ENCODE results near the gene ZNF763. TPM values are rescaled to one million over a fixed set of nuclear protein-coding genes. Genes with fewer than 3 reads are reported as not detected.
A peak's percentile ranks its signal among the peaks of the same experiment; 100 is the strongest.
"Not testable (repeated sequence)": the region's sequence is repeated elsewhere in the genome, so short reads cannot be mapped to it uniquely, and the experiment has no call there.

Gene ZNF763
- total RNA-seq, 1 experiment from 2014 or later = 0.40 TPM

DNA sequence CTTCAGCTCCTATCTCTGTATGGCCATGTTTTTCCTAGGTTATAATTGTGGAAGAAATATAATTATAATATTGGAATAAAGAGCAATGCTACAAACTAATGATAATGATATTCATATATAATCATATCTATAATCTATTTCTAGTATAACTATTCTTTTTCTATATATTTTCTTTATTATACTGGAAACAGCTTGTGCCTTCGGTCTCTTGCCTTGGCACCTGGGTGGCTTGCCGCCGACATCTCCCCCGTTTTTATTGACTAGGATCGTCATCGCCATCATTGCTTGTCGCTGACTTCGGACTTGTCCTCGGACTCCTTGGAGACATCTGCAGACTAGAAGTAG lies 24.2 kb downstream of the ZNF763 start:
- peak in 1 of 2 experiments; percentile 10 for DNase-seq
- Histone ChIP-seq H3K4me1 (no peaks in the 10 kb centered on the region), H3K27ac (no peak overlapping the region), H3K4me3 (no peak overlapping the region), H3K36me3 (peaks cover 7% of the 10 kb centered on the region; the same call in 1 of the 2 replicates), H3K27me3 (no peaks in the 10 kb centered on the region), H3K9me3 (replicated peaks) (no peaks in the 10 kb centered on the region)

DNA sequence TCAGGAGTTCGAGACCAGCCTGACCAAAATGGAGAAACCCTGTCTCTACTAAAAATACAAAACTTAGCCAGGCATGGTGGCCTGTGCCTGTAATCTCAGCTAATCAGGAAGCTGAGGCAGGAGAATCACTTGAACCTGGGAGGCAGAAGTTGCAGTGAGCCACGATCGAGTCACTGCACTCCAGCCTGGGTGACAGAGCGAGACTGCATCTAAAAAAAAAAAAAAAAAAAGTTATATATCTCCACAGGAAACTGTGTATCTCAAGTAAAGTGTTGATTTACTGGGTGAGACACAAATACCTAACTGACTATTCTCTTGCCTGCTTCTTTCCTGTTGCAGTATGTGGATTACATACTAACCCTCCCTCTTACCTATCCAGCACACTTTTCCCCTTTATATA lies 27.1 kb downstream of the ZNF763 start:
- H3K9me3 ChIP-seq (replicated peaks); DNase-seq; H3K4me1 ChIP-seq; H3K4me3 ChIP-seq; H3K27me3 ChIP-seq; H3K27ac ChIP-seq: not testable (repeated sequence)
- peaks cover 13% of the 10 kb centered on the region for H3K36me3 ChIP-seq

DNA sequence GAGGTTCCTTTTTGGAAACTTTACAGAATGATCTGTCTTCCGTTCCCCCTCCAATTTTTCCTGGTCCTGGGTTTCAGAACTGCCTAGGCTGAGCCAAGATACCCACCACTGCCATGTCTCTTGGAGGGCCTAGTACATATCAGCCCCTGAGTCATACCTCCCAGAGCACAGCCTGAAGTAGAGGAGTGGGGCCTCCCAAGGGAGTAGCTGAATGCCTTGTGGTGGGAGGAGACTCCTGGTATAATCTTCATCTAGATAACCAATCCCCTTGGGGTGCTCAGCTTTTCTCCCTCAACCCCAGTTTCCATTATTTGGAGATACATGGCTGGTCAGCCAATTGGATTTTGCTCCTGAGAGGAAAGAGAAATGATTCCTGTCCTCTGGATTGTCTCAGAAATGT lies 30.3 kb downstream of the ZNF763 start:
- H3K27me3 ChIP-seq = no peaks in the 10 kb centered on the region
- DNase-seq = peak in 1 of 2 experiments; percentile 20
- H3K4me1 ChIP-seq = no peaks in the 10 kb centered on the region
- no peak overlapping the region for H3K27ac ChIP-seq
- no peak overlapping the region for H3K4me3 ChIP-seq
- H3K9me3 ChIP-seq (replicated peaks) = peaks cover 4% of the 10 kb centered on the region
- H3K36me3 ChIP-seq = peaks cover 19% of the 10 kb centered on the region

DNA sequence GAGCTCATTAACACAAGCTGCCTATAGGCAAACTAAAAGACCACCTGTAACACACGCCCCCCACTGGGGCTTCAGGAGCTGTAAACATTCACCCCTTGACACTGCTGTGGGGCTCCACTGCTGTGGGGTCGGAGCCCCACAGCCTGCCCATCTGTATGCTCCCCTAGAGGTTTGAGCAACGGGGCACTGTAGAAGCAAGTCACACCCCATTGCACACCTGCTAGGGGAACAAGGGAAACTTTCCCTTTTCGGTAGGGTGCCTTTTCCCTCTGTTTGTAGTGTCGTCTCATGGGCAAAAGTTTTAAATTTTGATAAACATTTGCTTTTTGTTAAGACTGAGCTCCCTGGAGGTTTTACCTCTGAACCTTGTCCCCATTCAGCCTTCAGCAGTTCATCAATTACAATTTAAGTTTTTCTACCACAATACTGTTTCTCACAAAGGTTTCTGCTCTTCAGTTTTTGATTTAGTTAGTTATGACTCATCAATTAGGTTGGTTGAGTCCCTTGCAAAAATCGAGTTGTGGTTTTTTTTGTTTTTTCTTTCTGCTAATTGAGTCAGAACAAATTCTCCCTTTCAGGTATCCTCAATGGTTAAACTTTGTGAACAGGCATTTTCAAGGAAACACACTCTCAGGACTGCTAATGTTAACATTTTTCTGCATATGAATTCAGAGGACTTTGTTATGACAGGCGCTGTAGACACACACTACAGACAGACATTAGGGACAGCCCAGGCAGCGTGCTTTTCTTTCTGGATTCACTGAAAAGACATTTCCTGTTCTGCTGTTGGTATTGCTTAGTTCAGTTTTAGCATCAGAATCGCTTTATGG lies 35.5 kb downstream of the ZNF763 start:
- no peak for DNase-seq

GRCh38 chr19:12015015-12015752 lies 50.3 kb downstream of the ZNF763 start:
- Histone ChIP-seq H3K27me3 (no peaks in the 10 kb centered on the region), H3K36me3 (peaks cover 61% of the 10 kb centered on the region), H3K27ac (no peak overlapping the region), H3K4me1 (no peaks in the 10 kb centered on the region), H3K4me3 (no peak overlapping the region), H3K9me3 (replicated peaks) (peaks cover 50% of the 10 kb centered on the region)
- no peak for DNase-seq

More for the DNA sequence above, 35.5 kb downstream of the ZNF763 start:
- no peak overlapping the region for H3K27ac ChIP-seq
- H3K27me3 ChIP-seq = no peaks in the 10 kb centered on the region
- H3K9me3 ChIP-seq (replicated peaks) = peaks cover 10% of the 10 kb centered on the region; the same call in 1 of the 2 replicates
- H3K4me1 ChIP-seq = no peaks in the 10 kb centered on the region
- H3K4me3 ChIP-seq = no peak overlapping the region
- H3K36me3 ChIP-seq = peaks cover 39% of the 10 kb centered on the region

DNA sequence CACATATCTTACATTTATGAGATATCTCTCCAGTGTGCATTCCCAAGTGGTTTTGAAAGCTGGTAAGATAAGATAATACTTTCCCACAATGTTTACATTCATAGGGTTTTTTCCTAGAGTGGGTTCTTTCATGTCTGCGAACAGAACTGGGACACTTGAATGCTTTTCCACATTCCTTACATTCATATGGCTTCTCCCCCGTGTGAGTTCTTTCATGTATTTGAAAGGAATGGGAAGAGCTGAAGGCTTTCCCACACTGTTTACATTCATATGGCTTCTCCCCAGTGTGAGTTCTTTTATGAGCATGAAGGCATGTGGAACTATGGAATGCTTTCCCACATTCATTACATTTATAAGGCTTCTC lies 50.9 kb downstream of the ZNF763 start:
- H3K4me3 ChIP-seq = no peak overlapping the region
- no peaks in the 10 kb centered on the region for H3K27me3 ChIP-seq
- peaks cover 50% of the 10 kb centered on the region for H3K9me3 ChIP-seq (replicated peaks)
- no peak overlapping the region for H3K27ac ChIP-seq
- H3K36me3 ChIP-seq = peaks cover 61% of the 10 kb centered on the region
- no peak for DNase-seq
- H3K4me1 ChIP-seq = no peaks in the 10 kb centered on the region

Other genes starting within 250 kb of the ZNF763 start
- 8.7 and 10.5 TPM in 2 replicates for gene ZNF823, start 226.1 kb upstream of the ZNF763 start, total RNA-seq (2014; rRNA removed; shearing (Covaris generic))
- 6.0 and 6.2 TPM in 2 replicates for gene ZNF441, start 198.0 kb upstream of the ZNF763 start, total RNA-seq (2014; rRNA removed; shearing (Covaris generic))
- gene ZNF491, start 166.5 kb upstream of the ZNF763 start, total RNA-seq (2014; rRNA removed; shearing (Covaris generic)) = 3.6 and 5.2 TPM in 2 replicates
- gene ZNF440, start 150.8 kb upstream of the ZNF763 start, total RNA-seq (2014; rRNA removed; shearing (Covaris generic)) = 16.9 and 21.0 TPM in 2 replicates
- gene ZNF439, start 116.3 kb upstream of the ZNF763 start, total RNA-seq (2014; rRNA removed; shearing (Covaris generic)) = 15.5 and 16.3 TPM in 2 replicates
- gene ZNF69, start 77.3 kb upstream of the ZNF763 start, total RNA-seq (2014; rRNA removed; shearing (Covaris generic)) = 9.6 and 10.6 TPM in 2 replicates
- gene ZNF700, start 39.9 kb upstream of the ZNF763 start, total RNA-seq (2014; rRNA removed; shearing (Covaris generic)) = 16.2 and 19.6 TPM in 2 replicates
- 7.8 and 8.0 TPM in 2 replicates for gene ZNF433, start 70.6 kb downstream of the ZNF763 start, total RNA-seq (2014; rRNA removed; shearing (Covaris generic))
- 4.9 and 5.5 TPM in 2 replicates for gene ZNF878, start 87.9 kb downstream of the ZNF763 start, total RNA-seq (2014; rRNA removed; shearing (Covaris generic))
- 13.4 and 15.4 TPM in 2 replicates for gene ZNF844, start 99.7 kb downstream of the ZNF763 start, total RNA-seq (2014; rRNA removed; shearing (Covaris generic))
- gene ZNF20, start 175.3 kb downstream of the ZNF763 start, total RNA-seq (2014; rRNA removed; shearing (Covaris generic)) = 6.9 and 9.2 TPM in 2 replicates
- 25.7 and 26.0 TPM in 2 replicates for gene ZNF625, start 191.7 kb downstream of the ZNF763 start, total RNA-seq (2014; rRNA removed; shearing (Covaris generic))
- gene ZNF136, start 198.1 kb downstream of the ZNF763 start, total RNA-seq (2014; rRNA removed; shearing (Covaris generic)) = 20.6 and 21.7 TPM in 2 replicates

All from SJCRH30 (cell line).